Measurements from ENCODE around the gene TMEM141.
"Not testable (repeated sequence)": the region's sequence is repeated elsewhere in the genome, so short reads cannot be mapped to it uniquely, and the experiment has no call there.

TMEM141 gene

DNA sequence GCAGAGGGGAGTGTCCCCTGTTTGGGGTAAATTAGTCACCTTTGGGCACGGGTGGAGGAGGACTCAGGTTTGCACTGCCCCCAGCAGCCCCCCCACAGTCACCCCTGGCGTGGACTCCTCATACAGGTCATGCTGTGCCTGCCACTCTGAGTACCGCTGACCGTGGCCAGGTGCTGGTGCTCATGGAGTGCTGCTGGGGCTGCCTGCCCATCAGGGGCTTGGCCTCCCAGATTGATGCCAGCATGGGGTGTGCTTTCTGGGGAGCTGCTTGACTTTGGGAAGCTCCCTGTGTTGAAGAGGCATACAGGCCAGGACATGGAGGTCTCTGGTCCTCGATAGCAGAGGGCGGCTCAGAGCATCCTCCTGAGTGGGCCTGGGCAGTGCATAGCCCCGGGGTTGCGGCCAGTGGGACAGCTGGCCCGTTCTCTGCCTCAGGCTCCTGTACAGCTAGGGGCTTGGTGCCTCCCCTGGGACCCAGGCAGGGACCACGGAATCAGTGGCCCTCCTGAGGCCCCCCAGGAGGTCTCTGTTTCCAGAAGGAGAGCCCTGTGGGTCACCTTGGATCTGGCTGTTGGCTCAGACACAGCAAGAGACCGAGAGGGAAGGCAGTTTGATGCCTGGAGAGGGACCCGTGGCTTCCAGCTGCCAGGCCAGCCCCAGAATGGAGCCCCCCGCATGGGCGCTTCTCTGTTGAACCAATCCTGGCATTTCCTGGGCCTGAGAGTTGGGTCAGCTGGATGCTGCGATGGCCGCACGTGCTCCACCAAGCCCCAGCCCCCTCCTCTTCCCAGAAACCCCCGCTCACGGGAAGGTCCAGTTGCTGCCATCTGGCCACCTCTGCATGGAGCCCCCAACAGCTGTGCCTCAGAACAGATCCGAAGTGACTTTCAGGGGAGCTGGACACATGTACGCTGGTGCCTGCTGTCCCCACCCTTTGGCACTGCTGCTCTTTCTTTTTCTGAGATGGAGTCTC, 45.1 kb downstream of the TMEM141 start:
- FAIRE-seq: no peak

DNA sequence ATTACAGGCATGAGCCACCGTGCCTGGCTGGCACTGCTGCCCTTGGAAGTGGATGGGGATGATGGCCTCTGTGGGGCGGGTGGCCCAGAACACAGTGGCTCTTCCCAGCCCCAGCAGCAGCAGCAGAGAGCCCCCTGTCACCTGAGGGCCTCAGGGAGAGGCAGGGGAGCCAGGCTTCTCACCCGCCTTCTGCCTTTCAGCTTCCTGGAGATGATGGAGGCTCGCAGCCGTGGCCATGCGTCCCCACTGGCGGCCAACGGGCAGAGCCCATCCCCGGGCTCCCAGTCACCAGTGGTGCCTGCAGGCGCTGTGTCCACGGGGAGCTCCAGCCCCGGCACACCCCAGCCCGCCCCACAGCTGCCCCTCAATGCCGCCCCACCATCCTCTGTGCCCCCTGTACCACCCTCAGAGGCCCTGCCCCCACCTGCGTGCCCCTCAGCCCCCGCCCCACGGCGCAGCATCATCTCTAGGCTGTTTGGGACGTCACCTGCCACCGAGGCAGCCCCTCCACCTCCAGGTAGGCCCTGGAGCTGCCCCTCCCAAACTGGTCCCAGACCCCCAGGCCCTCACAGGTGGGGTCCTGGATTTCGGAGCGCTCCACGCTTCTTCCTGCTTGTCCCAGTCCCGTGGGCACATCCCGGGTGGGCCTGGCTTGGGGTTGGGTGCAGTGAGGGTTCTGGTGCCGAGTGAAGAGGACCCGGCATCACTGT, 46.2 kb downstream of the TMEM141 start:
- FAIRE-seq: no peak

DNA sequence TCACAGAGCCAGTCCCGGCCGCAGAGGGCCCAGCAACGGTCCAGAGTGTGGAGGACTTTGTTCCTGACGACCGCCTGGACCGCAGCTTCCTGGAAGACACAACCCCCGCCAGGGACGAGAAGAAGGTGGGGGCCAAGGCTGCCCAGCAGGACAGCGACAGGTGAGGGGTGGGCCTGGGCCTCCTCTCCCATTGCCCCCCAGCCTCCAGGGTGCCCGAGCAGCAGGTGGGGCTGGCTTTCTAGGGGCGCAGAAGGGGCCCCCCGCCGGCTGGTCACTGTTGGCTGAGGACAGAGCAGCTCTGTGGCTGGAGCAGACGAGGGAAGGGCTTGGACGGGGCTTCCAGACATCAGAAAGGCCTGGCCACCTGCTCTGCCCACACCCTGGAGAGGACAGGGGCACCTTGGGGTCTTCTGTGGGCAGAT, 46.7 kb downstream of the TMEM141 start:
- not testable (repeated sequence) for FAIRE-seq

DNA sequence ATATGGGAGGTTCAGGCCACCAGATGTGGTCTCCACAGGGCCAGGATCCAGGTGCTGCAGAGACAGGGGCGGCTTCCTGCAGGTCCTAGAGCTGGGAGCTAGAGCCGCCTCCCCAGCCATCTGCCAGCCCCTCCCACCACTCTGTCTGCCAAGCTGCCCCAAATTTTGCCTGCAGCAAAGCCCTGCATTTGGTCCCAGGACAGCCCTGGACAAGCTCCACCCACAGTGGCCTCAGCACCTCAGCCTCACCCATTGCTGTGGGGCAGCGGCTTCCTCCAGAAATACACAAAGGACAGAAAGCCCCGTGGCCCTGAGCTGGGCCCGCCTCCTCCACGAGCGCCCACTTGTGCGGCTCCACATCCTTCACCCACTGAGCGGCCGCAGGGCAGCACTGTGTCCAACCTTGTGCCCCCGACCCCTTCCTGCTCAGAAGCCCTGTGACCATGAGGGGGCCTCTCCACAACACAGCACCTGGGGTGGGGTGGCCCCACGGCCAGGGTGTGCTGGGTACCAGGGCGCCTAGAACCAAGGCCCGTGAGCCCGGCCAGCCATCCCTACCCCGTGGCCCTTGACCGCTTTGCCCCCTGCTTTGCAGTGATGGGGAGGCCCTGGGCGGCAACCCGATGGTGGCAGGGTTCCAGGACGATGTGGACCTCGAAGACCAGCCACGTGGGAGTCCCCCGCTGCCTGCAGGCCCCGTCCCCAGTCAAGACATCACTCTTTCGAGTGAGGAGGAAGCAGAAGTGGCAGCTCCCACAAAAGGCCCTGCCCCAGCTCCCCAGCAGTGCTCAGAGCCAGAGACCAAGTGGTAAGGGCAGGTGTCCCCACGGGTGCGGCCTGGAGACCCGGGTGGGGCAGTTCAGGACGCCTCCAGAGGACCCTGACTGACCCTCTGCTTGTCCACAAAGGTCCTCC, 47.4 kb downstream of the TMEM141 start:
- no peak for FAIRE-seq

DNA sequence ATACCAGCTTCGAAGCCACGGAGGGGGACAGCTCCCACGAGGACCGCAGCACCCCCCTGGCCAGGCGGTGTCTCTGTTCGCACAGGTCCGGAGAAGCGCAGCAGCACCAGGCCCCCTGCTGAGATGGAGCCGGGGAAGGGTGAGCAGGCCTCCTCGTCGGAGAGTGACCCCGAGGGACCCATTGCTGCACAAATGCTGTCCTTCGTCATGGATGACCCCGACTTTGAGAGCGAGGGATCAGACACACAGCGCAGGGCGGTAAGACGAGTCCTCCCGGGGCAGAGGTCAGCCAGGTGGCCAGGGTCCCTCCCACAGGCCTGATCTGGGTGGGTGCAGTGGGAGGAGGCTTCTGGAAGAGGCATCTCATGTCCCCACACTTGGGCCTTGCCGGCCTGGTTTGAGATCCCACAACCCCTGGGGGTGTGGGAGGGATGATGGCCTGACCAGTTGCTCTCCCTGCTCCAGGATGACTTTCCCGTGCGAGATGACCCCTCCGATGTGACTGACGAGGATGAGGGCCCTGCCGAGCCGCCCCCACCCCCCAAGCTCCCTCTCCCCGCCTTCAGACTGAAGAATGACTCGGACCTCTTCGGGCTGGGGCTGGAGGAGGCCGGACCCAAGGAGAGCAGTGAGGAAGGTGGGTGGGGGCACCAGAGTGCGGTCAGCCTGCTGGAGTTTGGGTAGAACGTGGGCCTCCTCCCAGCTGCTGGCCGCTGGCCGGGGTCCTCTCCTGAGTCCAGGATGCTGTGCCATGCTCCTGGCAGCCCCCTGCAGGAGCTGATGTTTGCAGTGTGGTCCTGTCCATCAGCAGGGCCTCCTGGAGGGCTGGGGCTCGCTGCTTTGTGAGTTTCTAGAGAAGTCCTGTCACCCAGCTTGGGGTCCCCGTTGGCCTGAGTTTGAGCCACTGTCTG, 48.3 kb downstream of the TMEM141 start:
- FAIRE-seq: no peak

DNA sequence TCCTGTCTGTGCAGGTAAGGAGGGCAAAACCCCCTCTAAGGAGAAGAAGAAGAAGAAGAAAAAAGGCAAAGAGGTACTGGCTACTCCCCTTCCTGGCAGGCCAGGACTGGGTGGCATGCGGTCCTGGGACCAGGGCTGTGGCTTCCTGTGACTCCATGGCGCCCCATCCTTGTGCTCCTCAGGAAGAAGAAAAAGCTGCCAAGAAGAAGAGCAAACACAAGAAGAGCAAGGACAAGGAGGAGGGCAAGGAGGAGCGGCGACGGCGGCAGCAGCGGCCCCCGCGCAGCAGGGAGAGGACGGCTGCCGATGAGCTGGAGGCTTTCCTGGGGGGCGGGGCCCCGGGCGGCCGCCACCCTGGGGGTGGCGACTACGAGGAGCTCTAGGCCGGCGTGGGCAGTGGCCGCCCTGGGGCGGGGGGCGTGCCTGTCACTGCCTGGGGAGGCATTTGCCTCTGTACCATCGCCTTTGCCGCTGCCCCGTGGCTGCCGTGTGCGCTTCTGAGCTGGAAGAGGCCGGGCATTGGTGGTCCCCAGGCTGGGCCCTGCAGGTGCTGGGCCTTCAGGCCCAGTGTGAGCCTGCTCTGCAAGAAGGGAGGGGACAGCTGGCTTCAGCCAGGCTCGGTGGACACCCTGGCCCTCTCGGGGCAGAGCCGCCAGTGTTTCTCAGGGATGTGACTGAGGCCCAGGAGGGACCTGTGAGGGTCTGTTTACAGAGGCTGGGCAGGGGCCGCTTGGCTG, 49.2 kb downstream of the TMEM141 start:
- FAIRE-seq: no peak

DNA sequence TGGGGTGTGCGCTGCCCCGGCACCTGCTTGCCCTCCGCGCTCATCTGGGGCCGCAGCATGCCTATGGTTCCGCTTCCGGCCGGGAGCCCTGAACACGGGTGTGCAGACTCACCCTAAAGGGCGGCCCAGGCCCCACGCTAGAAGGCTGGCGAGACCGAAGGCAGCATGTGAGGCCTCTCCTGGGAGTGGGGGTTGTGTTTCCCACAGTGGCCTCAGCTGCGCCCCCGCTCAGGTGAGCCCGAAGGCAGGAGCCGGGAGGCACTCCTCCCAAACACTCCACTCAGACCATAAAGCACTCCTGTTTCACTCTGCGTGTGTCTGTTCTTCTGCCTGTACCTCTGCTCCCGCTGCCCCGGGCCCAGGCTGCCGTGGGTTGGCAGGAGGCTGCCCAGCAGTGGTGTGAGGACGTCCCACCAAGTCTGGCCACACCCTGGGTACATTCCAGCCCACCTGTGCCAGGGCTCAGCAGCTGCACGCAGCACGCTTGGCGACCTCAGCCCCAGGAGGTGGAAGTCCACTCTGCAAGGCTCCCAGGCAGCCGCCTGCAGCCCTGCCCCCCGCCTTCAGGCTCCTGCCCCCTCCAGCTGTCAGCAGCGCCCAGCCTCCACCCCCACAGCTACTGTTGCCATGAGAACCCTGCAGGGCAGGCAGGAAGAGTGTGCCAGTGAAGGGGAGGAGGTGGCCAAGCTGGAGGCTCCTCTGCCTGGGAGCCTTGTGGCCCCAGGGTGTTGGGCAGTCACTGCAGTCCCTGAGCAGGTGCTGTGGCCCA, 49.9 kb downstream of the TMEM141 start:
- FAIRE-seq: peak; percentile 48

DNA sequence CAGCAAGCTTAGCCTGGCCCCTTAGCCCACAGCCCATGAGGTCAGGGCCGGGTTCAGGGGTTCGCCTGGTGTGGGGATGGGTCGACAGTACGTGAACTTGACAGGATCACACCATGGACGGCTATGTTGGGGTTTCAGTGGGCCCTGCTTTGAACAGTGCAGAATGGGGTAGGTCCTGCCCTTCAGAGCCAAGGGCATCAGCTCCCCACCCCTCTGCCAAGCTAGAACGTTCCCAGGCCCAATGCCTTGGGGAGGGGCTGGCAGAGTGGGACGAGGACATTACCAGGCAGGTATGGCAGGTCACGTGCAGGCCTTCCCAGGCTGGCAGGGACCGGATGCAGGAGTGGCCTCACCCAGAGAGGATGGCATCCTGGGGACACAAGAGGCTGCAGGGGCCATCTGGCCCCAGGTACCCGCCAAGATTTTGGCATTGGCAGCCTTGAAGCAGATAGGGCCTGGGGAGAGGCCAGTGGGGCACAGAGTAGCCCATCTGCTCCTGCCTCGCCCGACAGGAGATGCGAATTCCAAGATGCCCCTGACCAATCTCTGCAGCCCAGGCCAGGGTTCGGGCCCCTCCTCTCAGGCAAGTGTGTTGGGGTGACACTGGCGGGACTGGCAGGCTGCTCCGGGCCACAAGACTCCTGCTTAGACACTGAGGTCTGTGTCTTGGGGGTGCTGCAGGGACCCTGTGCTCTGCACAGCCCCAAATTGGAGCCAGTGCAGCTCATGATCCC, 50.7 kb downstream of the TMEM141 start:
- not testable (repeated sequence) for FAIRE-seq

DNA sequence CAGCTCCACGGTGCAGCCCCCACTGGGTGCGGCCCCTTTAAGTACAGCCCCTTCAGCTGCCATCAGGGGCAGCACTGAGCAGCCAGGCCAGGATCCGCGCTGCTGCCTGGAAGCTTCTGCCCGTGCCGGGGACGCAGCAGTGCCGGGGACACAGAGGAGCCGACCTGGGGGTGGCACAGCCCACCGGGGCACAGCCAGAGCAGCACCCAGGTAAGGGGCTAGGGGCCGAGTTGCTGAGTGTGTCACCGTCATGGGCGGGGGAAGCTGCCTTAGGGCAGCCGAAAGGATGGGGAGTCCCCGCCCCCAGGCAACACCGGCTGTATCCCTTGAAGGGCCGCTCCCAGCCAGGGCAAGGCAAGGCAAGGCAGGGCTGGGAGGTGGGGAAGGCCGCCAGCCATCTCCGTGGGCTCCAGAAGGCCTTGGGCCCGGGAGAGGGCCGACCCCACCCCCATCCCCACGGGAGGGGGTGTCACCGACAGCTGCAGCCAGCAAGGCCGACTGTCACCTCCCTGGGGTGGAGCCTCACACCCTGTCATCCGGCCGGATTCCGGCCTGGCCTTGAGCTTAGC, 51.3 kb downstream of the TMEM141 start, which contains the start of gene AJM1:
TSS of gene AJM1 (plus strand) at position 99 of the 569 bp plus-strand sequence. CDS start 1,937 bp downstream, outside the sequence.
- FAIRE-seq: not testable (repeated sequence)
